NOMO-1 treated with dmso at 0.1 percent for 144 hours (cell line): ENCODE measurements around the gene HOGA1.
A peak's percentile ranks its signal among the peaks of the same experiment; 100 is the strongest.

Experiments
- DNase-seq: peaks from one replicate; lab custom pipeline; 2025; ENCODE audit not compliant: unreplicated experiment; lab: John Stamatoyannopoulos, UW

HOGA1 gene

GRCh38 chr10:97584060-97584797 is at the start of gene HOGA1:
HOGA1 (plus strand) TSS chr10:97584389; CDS start chr10:97584704, 315 bp downstream.
- DNase-seq: no peak

GRCh38 chr10:97534746-97535367 is 49.3 kb upstream of the HOGA1 start:
- DNase-seq: peak; percentile 14

GRCh38 chr10:97537186-97537869 is 46.9 kb upstream of the HOGA1 start:
- no peak for DNase-seq

- DNase-seq: no peak
These were observed 45.8 kb upstream of the HOGA1 start for GRCh38 chr10:97538411-97538810.

- no peak for DNase-seq
These were observed 45.4 kb upstream of the HOGA1 start for GRCh38 chr10:97538839-97539238.

- DNase-seq: no peak
These were observed 44.5 kb upstream of the HOGA1 start for GRCh38 chr10:97539523-97540200.

- no peak for DNase-seq
These were observed 43.3 kb upstream of the HOGA1 start for GRCh38 chr10:97540669-97541500.

GRCh38 chr10:97542169-97543024 is 41.8 kb upstream of the HOGA1 start:
- DNase-seq: no peak

- DNase-seq: peak; percentile 60
These were observed 41.1 kb upstream of the HOGA1 start for GRCh38 chr10:97543025-97543546.

- no peak for DNase-seq
These were observed 37.5 kb upstream of the HOGA1 start for GRCh38 chr10:97546456-97547270.

GRCh38 chr10:97547271-97547600 is 37.0 kb upstream of the HOGA1 start:
- no peak for DNase-seq

GRCh38 chr10:97547962-97548361 is 36.2 kb upstream of the HOGA1 start:
- no peak for DNase-seq

GRCh38 chr10:97548828-97549455 is 35.2 kb upstream of the HOGA1 start:
- DNase-seq: no peak

- no peak for DNase-seq
These were observed 34.4 kb upstream of the HOGA1 start for GRCh38 chr10:97549587-97550322.

GRCh38 chr10:97550336-97551149 is 33.6 kb upstream of the HOGA1 start:
- DNase-seq: no peak

GRCh38 chr10:97551271-97551670 is 32.9 kb upstream of the HOGA1 start:
- no peak for DNase-seq

GRCh38 chr10:97553575-97554031 is 30.6 kb upstream of the HOGA1 start:
- no peak for DNase-seq
